Measurements from ENCODE around the gene ADGRG1.

GRCh38 chr16:57620335-57621231 lies 7.8 kb upstream of the ADGRG1 start:
- no peak for TF ChIP-seq CTCF (IDR thresholded peaks at IDR 0.05; ENCODE audit: insufficient read depth, low read depth, low read length)
- TF ChIP-seq EZH2 (IDR thresholded peaks at IDR 0.05; ENCODE audit: insufficient read depth, low read length) = no peak
